ENCODE measurements around the gene MYADML2. TPM values are rescaled to one million over a fixed set of nuclear protein-coding genes. Genes with fewer than 3 reads are reported as not detected.
A peak's percentile ranks its signal among the peaks of the same experiment; 100 is the strongest.

Gene MYADML2
- total and polyA plus RNA-seq, 8 donors, result not detected

DNA sequence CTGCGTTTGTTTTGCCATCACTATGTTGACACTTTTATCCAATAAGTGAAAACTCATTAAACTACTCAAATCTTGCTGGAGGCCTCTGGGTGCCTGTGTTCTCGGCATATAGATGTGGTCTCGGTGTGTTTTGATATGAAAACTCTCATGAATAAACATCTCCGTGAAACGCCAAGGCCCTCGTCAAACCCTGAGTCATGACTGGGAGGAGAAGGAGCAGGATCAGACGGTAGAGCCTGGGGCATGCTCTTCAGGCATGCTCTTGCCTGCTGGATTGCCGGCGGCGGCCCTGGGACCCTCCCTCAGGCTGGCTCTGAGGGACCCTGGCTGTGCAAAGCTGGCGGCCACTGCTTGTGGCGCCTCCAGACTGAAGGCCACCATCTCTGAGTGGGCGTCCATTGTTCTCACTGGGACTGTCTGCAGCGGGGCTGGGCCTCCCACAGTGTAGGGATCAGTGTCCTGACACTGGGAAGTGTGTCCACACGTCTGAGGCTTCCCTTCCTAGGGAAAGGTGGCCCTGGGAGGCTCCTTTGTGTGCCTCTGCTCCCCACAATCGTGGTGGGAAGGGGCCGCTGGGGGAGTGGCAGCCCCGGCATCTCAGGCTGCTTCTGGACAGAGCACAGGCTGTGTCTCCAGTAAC lies 46.7 kb downstream of the MYADML2 start:
- Histone ChIP-seq H3K4me3 (no peak overlapping the region), H3K4me1 (peaks cover 13 to 20% (median 19%) of the 10 kb centered on the region in 4 donors), H3K9me3 (no peaks in the 10 kb centered on the region), H3K27me3 (peaks cover 0 to 25% (median 17%) of the 10 kb centered on the region in 3 donors), H3K36me3 (peaks cover 32 to 76% (median 71%) of the 10 kb centered on the region in 4 donors), H3K27ac (no peak overlapping the region)
- intact Hi-C loops (cut with DNase I; ENCODE audit: low total_unique reads), result no loop called here
- DNase-seq, result no peak
- TF ChIP-seq POLR2AphosphoS5 (IDR thresholded peaks at IDR 0.05) (no peak), EP300 (IDR thresholded peaks at IDR 0.05) (no peak), CTCF (IDR thresholded peaks at IDR 0.05) (no peak), POLR2A (IDR thresholded peaks at IDR 0.05) (no peak)
- 63 to 80% (median 73%) methylated on average over 5 to 18 of the region's 18 CpGs for WGBS, 5 donors

DNA sequence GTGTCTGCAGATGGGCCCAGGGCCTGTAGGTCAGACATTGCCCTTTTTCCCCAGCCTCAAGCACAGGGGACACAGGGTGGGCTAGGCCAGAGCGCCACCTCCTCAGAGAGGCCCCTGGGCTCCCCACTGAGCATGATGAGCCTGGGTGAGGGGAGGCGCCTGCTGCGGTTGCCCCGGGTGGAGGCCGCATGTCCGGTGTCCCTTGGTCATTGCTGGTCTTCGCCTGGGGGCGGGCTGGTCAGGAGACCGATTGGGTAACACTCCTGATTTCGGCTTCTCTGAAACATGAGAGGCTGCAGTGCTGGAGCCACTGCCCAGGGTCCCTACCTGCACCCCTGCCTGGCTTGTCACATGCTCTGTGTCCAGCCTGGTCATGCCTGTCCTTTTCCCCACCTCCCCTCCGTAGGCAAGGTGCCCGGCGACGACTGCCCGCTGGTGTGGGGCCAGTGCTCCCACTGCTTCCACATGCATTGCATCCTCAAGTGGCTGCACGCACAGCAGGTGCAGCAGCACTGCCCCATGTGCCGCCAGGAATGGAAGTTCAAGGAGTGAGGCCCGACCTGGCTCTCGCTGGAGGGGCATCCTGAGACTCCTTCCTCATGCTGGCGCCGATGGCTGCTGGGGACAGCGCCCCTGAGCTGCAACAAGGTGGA lies 47.4 kb downstream of the MYADML2 start:
- no peak overlapping the region for H3K4me3 ChIP-seq
- no peaks in the 10 kb centered on the region for H3K9me3 ChIP-seq
- no peak for TF ChIP-seq POLR2AphosphoS5 (IDR thresholded peaks at IDR 0.05)
- no peak for TF ChIP-seq POLR2A (IDR thresholded peaks at IDR 0.05)
- no peak for TF ChIP-seq EP300 (IDR thresholded peaks at IDR 0.05)
- TF ChIP-seq CTCF (IDR thresholded peaks at IDR 0.05), result no peak
- peaks cover 13 to 20% (median 19%) of the 10 kb centered on the region in 4 donors for H3K4me1 ChIP-seq
- no peak overlapping the region for H3K27ac ChIP-seq
- H3K36me3 ChIP-seq, result peaks cover 28 to 76% (median 70%) of the 10 kb centered on the region in 4 donors
- peaks cover 0 to 25% (median 17%) of the 10 kb centered on the region in 3 donors for H3K27me3 ChIP-seq
- WGBS, 5 donors, result 83 to 91% (median 89%) methylated on average over 13 to 22 of the region's 22 CpGs
- intact Hi-C loops (cut with DNase I; ENCODE audit: low total_unique reads), result no loop called here
- no peak for DNase-seq

GRCh38 chr17:81898885-81899284 lies 48.1 kb downstream of the MYADML2 start:
- H3K9me3 ChIP-seq, result no peaks in the 10 kb centered on the region
- no peak overlapping the region for H3K27ac ChIP-seq
- TF ChIP-seq EP300 (IDR thresholded peaks at IDR 0.05) (no peak), POLR2A (IDR thresholded peaks at IDR 0.05) (no peak), CTCF (IDR thresholded peaks at IDR 0.05) (no peak), POLR2AphosphoS5 (IDR thresholded peaks at IDR 0.05) (no peak)
- WGBS, 5 donors, result 81 to 95% (median 92%) methylated on average over 9 of the region's 9 CpGs
- peaks cover 13 to 20% (median 19%) of the 10 kb centered on the region in 4 donors for H3K4me1 ChIP-seq
- H3K36me3 ChIP-seq, result peaks cover 25 to 76% (median 70%) of the 10 kb centered on the region in 4 donors
- intact Hi-C loops (cut with DNase I; ENCODE audit: low total_unique reads), result no loop called here
- H3K4me3 ChIP-seq, result no peak overlapping the region
- peaks cover 0 to 25% (median 17%) of the 10 kb centered on the region in 3 donors for H3K27me3 ChIP-seq
- peak in 1 of 2 donors; percentile 0 for DNase-seq

GRCh38 chr17:81898029-81898866 lies 48.8 kb downstream of the MYADML2 start:
- intact Hi-C loops (cut with DNase I; ENCODE audit: low total_unique reads), result no loop called here
- H3K27me3 ChIP-seq, result peaks cover 0 to 23% (median 17%) of the 10 kb centered on the region in 3 donors
- 86 to 92% (median 92%) methylated on average over 18 to 19 of the region's 19 CpGs for WGBS, 5 donors
- H3K27ac ChIP-seq, result no peak overlapping the region
- H3K4me3 ChIP-seq, result no peak overlapping the region
- no peak for DNase-seq
- H3K36me3 ChIP-seq, result peaks cover 25 to 76% (median 71%) of the 10 kb centered on the region in 4 donors
- H3K4me1 ChIP-seq, result peaks cover 13 to 21% (median 20%) of the 10 kb centered on the region in 4 donors
- TF ChIP-seq EP300 (IDR thresholded peaks at IDR 0.05) (no peak), CTCF (IDR thresholded peaks at IDR 0.05) (no peak), POLR2AphosphoS5 (IDR thresholded peaks at IDR 0.05) (no peak), POLR2A (IDR thresholded peaks at IDR 0.05) (no peak)
- no peaks in the 10 kb centered on the region for H3K9me3 ChIP-seq
